HepG2 (cell line): ENCODE data around the gene LDLRAD4. TPM values are rescaled to one million over a fixed set of nuclear protein-coding genes. Genes with fewer than 3 reads are reported as not detected.

Source experiments
- ATAC-seq: fragments of 200-7000 bp; cut with Tn5 transposase; 3 replicates; pipeline ENCODE4 v1.9.1; 2020; ENCODE audit warnings: mild to moderate bottlenecking, moderate library complexity
- BruUV-seq: library from RNA; stranded (reverse); fragments of 400-500 nt; replicated peaks from 2 replicates; lab custom pipeline; 2021; lab: Mats Ljungman, UMichigan
- CTCF ChIA-PET: fragments of 300-600 bp; formaldehyde crosslinking; extraction: SDS; loops from one replicate; lab custom pipeline; 2021; ENCODE audit warnings: low total read pairs, inconsistent platforms, low intra/inter-chr PET ratio; lab: Yijun Ruan, JAX
- POLR2A ChIA-PET: fragments of 350-600 bp; sonication (Branson Sonifier 250); formaldehyde crosslinking; loops from one replicate; lab custom pipeline; 2020; ENCODE audit warnings: antibody characterized with exemption, inconsistent platforms; lab: Yijun Ruan, JAX
- DNase-seq: peaks from one replicate; pipeline ENCODE4 v3.0.0-alpha.2; 2015; ENCODE audit warnings: low spot score
- FAIRE-seq: peaks from 3 replicates; lab custom pipeline; 2011; peaks lifted over from hg19 to GRCh38; lab: Jason Lieb, UNC
- H2AFZ ChIP-seq: one replicate; pipeline ENCODE4 v1.6.1; 2011; ENCODE audit warnings: low read length, inconsistent platforms
- H3K27ac ChIP-seq: fragments of 300-600 bp; 3 replicates; pipeline ENCODE4 v1.8.0; 2011; ENCODE audit warnings: mixed run types, mild to moderate bottlenecking, mixed read lengths, low read length, inconsistent platforms; ENCODE audit not compliant: insufficient read depth; ENCODE audit errors: extremely low read length
- H3K27me3 ChIP-seq, 2 experiments: fragments of 200-600 bp in 1 of 2; 2 replicates in 1 of 2; 3 replicates in 1 of 2; pipeline versions ENCODE4 v1.6.0 to v1.8.0; 2011; ENCODE audit warnings: low read length in 2 of 2, mild to moderate bottlenecking in 2 of 2, moderate library complexity in 2 of 2, inconsistent platforms in 1 of 2; ENCODE audit not compliant: insufficient read depth in 2 of 2, control insufficient read depth in 1 of 2
- H3K36me3 ChIP-seq, 2 experiments: fragments of 200-600 bp in 1 of 2; replicated peaks in 1 of 2; 2 replicates in 1 of 2; 3 replicates in 1 of 2; pipeline versions ENCODE4 v1.5.1 to v1.8.0; 2011; ENCODE audit warnings: low read length in 2 of 2, inconsistent platforms in 1 of 2; ENCODE audit not compliant: insufficient read depth in 2 of 2, control insufficient read depth in 1 of 2
- H3K4me1 ChIP-seq: 2 replicates; pipeline ENCODE4 v1.5.1; 2012; ENCODE audit warnings: low read length, inconsistent platforms; ENCODE audit not compliant: insufficient read depth
- H3K4me2 ChIP-seq: 2 replicates; pipeline ENCODE4 v1.6.0; 2011; ENCODE audit warnings: low read depth, low read length, inconsistent platforms
- H3K4me3 ChIP-seq, 3 experiments: fragments of 200-600 bp in 1 of 3; sonication (generic), shearing (Covaris generic) in 1 of 3; replicated peaks in 1 of 3; 2 replicates each; pipeline ENCODE4 v1.5.1; 2011 to 2016; ENCODE audit warnings: low read length in 3 of 3, inconsistent platforms in 2 of 3, low read depth in 2 of 3, mild to moderate bottlenecking in 2 of 3, control low read depth in 1 of 3, mixed read lengths in 1 of 3; ENCODE audit not compliant: insufficient read depth in 1 of 3
- H3K79me2 ChIP-seq: one replicate; pipeline ENCODE4 v1.6.1; 2011; ENCODE audit warnings: low read length, inconsistent platforms; ENCODE audit not compliant: insufficient read depth
- H3K9ac ChIP-seq: 2 replicates; pipeline ENCODE4 v1.6.0; 2011; ENCODE audit warnings: mild to moderate bottlenecking, low read depth, low read length, inconsistent platforms; ENCODE audit not compliant: insufficient read depth
- H3K9me3 ChIP-seq: 2 replicates; pipeline ENCODE4 v1.5.1; 2012; ENCODE audit warnings: mild to moderate bottlenecking, low read length
- H4K20me1 ChIP-seq: 2 replicates; pipeline ENCODE4 v1.6.0; 2011; ENCODE audit warnings: inconsistent platforms, mild to moderate bottlenecking, low read length, moderate library complexity; ENCODE audit not compliant: insufficient read depth
- ATF7 ChIP-seq, 2 experiments: fragments of 450-650 bp in 1 of 2; sonication (generic) in 1 of 2; formaldehyde crosslinking in 1 of 2; IDR thresholded peaks; 2 replicates each; pipeline versions ENCODE4 v1.4.0 to v1.6.1; 2016 to 2020; ENCODE audit warnings: antibody characterized with exemption in 1 of 2, mild to moderate bottlenecking in 1 of 2, missing genetic modification reagents in 1 of 2
- CBX5 ChIP-seq: sonication (generic); formaldehyde crosslinking; IDR thresholded peaks from 2 replicates; pipeline ENCODE4 v1.4.0; 2020; ENCODE audit warnings: missing genetic modification reagents, borderline replicate concordance
- ETV5 ChIP-seq: IDR thresholded peaks from 2 replicates; pipeline ENCODE4 v1.6.1; 2018; ENCODE audit warnings: missing biosample characterization, missing genetic modification reagents, inconsistent platforms, borderline replicate concordance
- JARID2 ChIP-seq: sonication (generic); formaldehyde crosslinking; IDR thresholded peaks from 2 replicates; pipeline ENCODE4 v1.8.1; 2023; ENCODE audit warnings: missing genetic modification reagents, inconsistent platforms; ENCODE audit not compliant: insufficient replicate concordance
- MAX ChIP-seq: IDR thresholded peaks from 2 replicates; pipeline ENCODE4 v1.6.1; 2012; ENCODE audit warnings: inconsistent platforms
- MNT ChIP-seq: fragments of 450-650 bp; IDR thresholded peaks from 2 replicates; pipeline ENCODE4 v1.6.1; 2016
- REXO4 ChIP-seq: sonication (generic); formaldehyde crosslinking; IDR thresholded peaks from 2 replicates; pipeline ENCODE4 v1.8.0; 2022; ENCODE audit warnings: missing genetic modification reagents, mild to moderate bottlenecking, borderline replicate concordance
- ZBTB44 ChIP-seq: sonication (generic); formaldehyde crosslinking; IDR thresholded peaks from 2 replicates; pipeline ENCODE4 v1.4.0; 2020; ENCODE audit warnings: missing genetic modification reagents
- ZFP91 ChIP-seq: sonication (generic); formaldehyde crosslinking; IDR thresholded peaks from 2 replicates; pipeline ENCODE4 v1.9.0; 2022; ENCODE audit warnings: missing genetic modification reagents, mild to moderate bottlenecking, borderline replicate concordance
- ZNF598 ChIP-seq: sonication (generic); formaldehyde crosslinking; IDR thresholded peaks from 2 replicates; pipeline ENCODE4 v1.5.1; 2020; ENCODE audit warnings: mild to moderate bottlenecking, missing genetic modification reagents, borderline replicate concordance
- WGBS: methylation state at CpG from one replicate; pipeline ENCODE4 v1.1.6; 2017; ENCODE audit warnings: low lambda C conversion rate; 5-methylcytosine and 5-hydroxymethylcytosine counted together
- in situ Hi-C: cut with HindIII; loops from 2 replicates; pipeline ENCODE4 v1.10.0; 2017; ENCODE audit warnings: low pct_unique_long_range_greater_than_20kb; ENCODE audit not compliant: extremely low pct_ligation_motif_present
- intact Hi-C: fragments of 100-400 bp; cut with micrococcal nuclease; formaldehyde crosslinking; loops from one replicate; pipeline ENCODE4 v1.10.0; 2022; ENCODE audit not compliant: unreplicated experiment
- polyA plus RNA-seq, 8 experiments: library from polyadenylated mRNA; depleted of rRNA in 3 of 8; stranded (reverse) in 7 of 8; unstranded in 1 of 8; fragments of >200 nt; fragmentation: Illumina TruSeq in 4 of 8; extraction: Trizol in 4 of 8; gene quantifications; 2 replicates each; pipeline versions ENCODE4 v1.2.1 to v1.2.3, GENCODE V29; 2011 to 2016; ENCODE audit warnings: low read depth in 4 of 8, missing spikeins in 1 of 8, mixed read lengths in 1 of 8; ENCODE audit not compliant: insufficient read depth in 1 of 8
- total RNA-seq, 5 experiments: library from RNA; depleted of rRNA; stranded (reverse); fragments of >200 nt; fragmentation: Illumina TruSeq; extraction: Trizol; gene quantifications; 2 replicates each; pipeline ENCODE4 v1.2.3, GENCODE V29; 2016; ENCODE audit warnings: low read depth in 1 of 5

The LDLRAD4 gene
- total and polyA plus RNA-seq, 2 of the 13 experiments (the other 11 are each of a cell fraction or from before 2014, with no cell fraction given) = 13.6 to 20.9 TPM

DNA sequence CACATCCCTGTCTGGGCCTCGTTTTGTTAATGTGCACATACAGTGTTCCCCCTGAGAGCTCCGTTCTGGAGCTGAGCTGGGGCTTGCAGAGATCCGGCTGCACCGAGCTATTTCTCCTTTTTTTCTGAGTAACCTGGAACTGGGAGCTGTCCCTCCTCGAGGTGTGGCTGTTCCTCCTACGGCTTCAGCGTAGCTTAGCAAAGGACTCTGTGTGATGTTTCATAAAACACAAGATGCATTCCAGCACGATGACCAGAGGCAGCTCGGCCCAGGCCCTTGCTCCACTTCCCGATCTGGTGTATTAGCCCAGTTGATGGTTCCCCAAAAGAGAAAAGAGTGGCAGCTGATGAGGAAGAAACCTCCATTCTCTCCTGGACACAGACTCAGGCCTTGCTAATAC lies 404.8 kb downstream of the LDLRAD4 start (continued):
- TF ChIP-seq CBX5 (CRISPR knock-in tag) = no peak
- TF ChIP-seq ZFP91 (CRISPR knock-in tag) = no peak
- no peak for TF ChIP-seq MAX
- TF ChIP-seq, all 625 proteins: peak for 0

DNA sequence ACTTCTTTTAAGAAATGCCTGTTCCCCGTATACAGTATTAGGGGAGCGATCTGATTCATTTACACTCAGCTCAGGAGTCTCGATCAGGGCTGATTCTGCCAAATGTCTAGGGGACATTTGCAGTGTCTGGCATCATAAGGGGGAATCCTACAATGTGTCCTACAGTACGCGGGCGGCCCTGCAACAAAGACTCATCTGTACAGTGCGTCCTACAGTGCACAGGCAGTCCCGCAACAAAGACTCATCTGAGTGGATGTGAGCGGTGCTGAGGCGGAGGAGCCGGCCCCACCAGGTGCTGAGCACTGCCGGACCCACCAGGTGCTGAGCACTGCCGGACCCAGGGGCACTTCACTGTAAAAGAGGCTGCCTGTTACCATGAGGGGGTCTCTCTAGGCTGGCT lies 405.3 kb downstream of the LDLRAD4 start:
- H3K27me3 ChIP-seq = no peaks in the 10 kb centered on the region
- intact Hi-C loops (no loop called here), in situ Hi-C loops (no loop called here)
- H3K9me3 ChIP-seq = no peaks in the 10 kb centered on the region
- no peaks in the 10 kb centered on the region for H3K79me2 ChIP-seq
- H2AFZ ChIP-seq = no peak overlapping the region
- no peak overlapping the region for H3K9ac ChIP-seq
- DNase-seq (no peak), FAIRE-seq (no peak), ATAC-seq (no peak)
- peaks cover 4% of the 10 kb centered on the region; the same call in 1 of the 2 replicates for H3K4me1 ChIP-seq
- BruUV-seq = no TSS peak
- H3K4me2 ChIP-seq = no peak overlapping the region
- WGBS = 91% methylated on average over 7 of the region's 13 CpGs
- ChIA-PET CTCF (no interaction called here), POLR2A (no interaction called here)
- H4K20me1 ChIP-seq = no peaks in the 10 kb centered on the region
- no peak overlapping the region for H3K27ac ChIP-seq
- H3K4me3 ChIP-seq = no peak overlapping the region
- no peaks in the 10 kb centered on the region for H3K36me3 ChIP-seq
- TF ChIP-seq ETV5 (CRISPR knock-in tag) (no peak), ATF7 (IDR thresholded peaks at IDR 0.05) (no peak), ATF7 (CRISPR knock-in tag; IDR thresholded peaks at IDR 0.05) (no peak), REXO4 (CRISPR knock-in tag) (no peak), JARID2 (CRISPR knock-in tag) (no peak), ZBTB44 (CRISPR knock-in tag) (no peak), MNT (no peak), ZNF598 (CRISPR knock-in tag) (no peak)
